Measurements from ENCODE around the gene NTN4.

The NTN4 gene

GRCh38 chr12:95642583-95642982 lies 148.0 kb downstream of the NTN4 start:
- Mint-ChIP-seq H3K27ac (no peak overlapping the region), H3K36me3 (ENCODE audit: low read depth) (no peaks in the 10 kb centered on the region), H3K4me1 (peaks cover 15% of the 10 kb centered on the region), H3K27me3 (ENCODE audit: low read depth) (no peaks in the 10 kb centered on the region), H3K4me3 (no peak overlapping the region), H3K9me3 (no peaks in the 10 kb centered on the region)
- TF ChIP-seq CTCF (IDR thresholded peaks at IDR 0.05; ENCODE audit: unreplicated experiment in 3 of 3) = no peak

GRCh38 chr12:95641299-95641952 lies 149.1 kb downstream of the NTN4 start:
- H3K9me3 Mint-ChIP-seq = no peaks in the 10 kb centered on the region
- peaks cover 3% of the 10 kb centered on the region for H3K4me1 Mint-ChIP-seq
- H3K36me3 Mint-ChIP-seq (ENCODE audit: low read depth) = no peaks in the 10 kb centered on the region
- no peak for TF ChIP-seq CTCF (IDR thresholded peaks at IDR 0.05; ENCODE audit: unreplicated experiment in 3 of 3)
- no peaks in the 10 kb centered on the region for H3K27me3 Mint-ChIP-seq (ENCODE audit: low read depth)
- H3K27ac Mint-ChIP-seq = no peak overlapping the region
- no peak overlapping the region for H3K4me3 Mint-ChIP-seq

GRCh38 chr12:95640516-95640915 lies 150.0 kb downstream of the NTN4 start:
- no peak for TF ChIP-seq CTCF (IDR thresholded peaks at IDR 0.05; ENCODE audit: unreplicated experiment in 3 of 3)
- H3K4me3 Mint-ChIP-seq = no peak overlapping the region
- H3K36me3 Mint-ChIP-seq (ENCODE audit: low read depth) = no peaks in the 10 kb centered on the region
- no peaks in the 10 kb centered on the region for H3K27me3 Mint-ChIP-seq (ENCODE audit: low read depth)
- no peak overlapping the region for H3K27ac Mint-ChIP-seq
- H3K9me3 Mint-ChIP-seq = no peaks in the 10 kb centered on the region
- H3K4me1 Mint-ChIP-seq = no peaks in the 10 kb centered on the region

- no peak for TF ChIP-seq CTCF (IDR thresholded peaks at IDR 0.05; ENCODE audit: unreplicated experiment in 3 of 3)
- no peaks in the 10 kb centered on the region for H3K27me3 Mint-ChIP-seq (ENCODE audit: low read depth)
- H3K27ac Mint-ChIP-seq = no peak overlapping the region
- H3K36me3 Mint-ChIP-seq (ENCODE audit: low read depth) = no peaks in the 10 kb centered on the region
- H3K9me3 Mint-ChIP-seq = no peaks in the 10 kb centered on the region
- no peak overlapping the region for H3K4me3 Mint-ChIP-seq
- H3K4me1 Mint-ChIP-seq = peaks cover 18% of the 10 kb centered on the region
These were observed 153.0 kb downstream of the NTN4 start for GRCh38 chr12:95637471-95638155.

GRCh38 chr12:95637010-95637409 lies 153.6 kb downstream of the NTN4 start:
- no peak overlapping the region for H3K4me3 Mint-ChIP-seq
- no peak for TF ChIP-seq CTCF (IDR thresholded peaks at IDR 0.05; ENCODE audit: unreplicated experiment in 3 of 3)
- H3K36me3 Mint-ChIP-seq (ENCODE audit: low read depth) = no peaks in the 10 kb centered on the region
- H3K9me3 Mint-ChIP-seq = no peaks in the 10 kb centered on the region
- H3K4me1 Mint-ChIP-seq = peaks cover 18% of the 10 kb centered on the region
- H3K27me3 Mint-ChIP-seq (ENCODE audit: low read depth) = no peaks in the 10 kb centered on the region
- no peak overlapping the region for H3K27ac Mint-ChIP-seq
